Choroid plexus epithelial cell (primary cell): ENCODE data around the gene SLC25A12.

Source experiments
- DNase-seq: peaks from one replicate; pipeline ENCODE4 v3.0.0-alpha.2; 2010; ENCODE audit warnings: low read depth
- H3K4me3 ChIP-seq: 2 replicates; pipeline ENCODE4 v1.5.1; 2011; ENCODE audit warnings: low read depth, mild to moderate bottlenecking, control low read depth, low read length, moderate library complexity
- TF ChIP-seq, protein P1 (sequence below): conservative IDR thresholded peaks from 2 replicates; pipeline ENCODE4 v1.5.1; 2011; ENCODE audit warnings: low read depth, mild to moderate bottlenecking, control low read depth, inconsistent platforms, low read length, moderate library complexity

The SLC25A12 gene

DNA sequence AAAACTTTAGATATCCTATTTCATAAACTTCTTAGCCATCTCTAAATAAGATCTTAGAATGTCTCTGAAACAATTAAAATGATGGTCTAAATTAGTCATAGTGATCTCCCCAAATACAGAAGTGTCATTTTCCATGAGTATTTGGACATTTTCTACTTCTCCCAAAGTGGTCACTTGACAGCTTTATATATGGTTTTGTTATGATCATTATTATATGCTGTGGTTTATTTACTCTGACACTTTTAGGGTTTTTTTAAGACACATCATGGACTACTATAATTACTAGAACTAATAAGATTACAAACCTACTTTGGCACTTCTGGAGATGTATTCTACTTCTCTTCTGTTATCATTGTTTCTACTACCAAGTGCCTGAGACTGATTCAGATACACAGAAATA, 47.1 kb downstream of the SLC25A12 start:
- TF ChIP-seq, protein P1, sequence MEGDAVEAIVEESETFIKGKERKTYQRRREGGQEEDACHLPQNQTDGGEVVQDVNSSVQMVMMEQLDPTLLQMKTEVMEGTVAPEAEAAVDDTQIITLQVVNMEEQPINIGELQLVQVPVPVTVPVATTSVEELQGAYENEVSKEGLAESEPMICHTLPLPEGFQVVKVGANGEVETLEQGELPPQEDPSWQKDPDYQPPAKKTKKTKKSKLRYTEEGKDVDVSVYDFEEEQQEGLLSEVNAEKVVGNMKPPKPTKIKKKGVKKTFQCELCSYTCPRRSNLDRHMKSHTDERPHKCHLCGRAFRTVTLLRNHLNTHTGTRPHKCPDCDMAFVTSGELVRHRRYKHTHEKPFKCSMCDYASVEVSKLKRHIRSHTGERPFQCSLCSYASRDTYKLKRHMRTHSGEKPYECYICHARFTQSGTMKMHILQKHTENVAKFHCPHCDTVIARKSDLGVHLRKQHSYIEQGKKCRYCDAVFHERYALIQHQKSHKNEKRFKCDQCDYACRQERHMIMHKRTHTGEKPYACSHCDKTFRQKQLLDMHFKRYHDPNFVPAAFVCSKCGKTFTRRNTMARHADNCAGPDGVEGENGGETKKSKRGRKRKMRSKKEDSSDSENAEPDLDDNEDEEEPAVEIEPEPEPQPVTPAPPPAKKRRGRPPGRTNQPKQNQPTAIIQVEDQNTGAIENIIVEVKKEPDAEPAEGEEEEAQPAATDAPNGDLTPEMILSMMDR, result no peak
- no peak for DNase-seq
- H3K4me3 ChIP-seq, result no peak overlapping the region

DNA sequence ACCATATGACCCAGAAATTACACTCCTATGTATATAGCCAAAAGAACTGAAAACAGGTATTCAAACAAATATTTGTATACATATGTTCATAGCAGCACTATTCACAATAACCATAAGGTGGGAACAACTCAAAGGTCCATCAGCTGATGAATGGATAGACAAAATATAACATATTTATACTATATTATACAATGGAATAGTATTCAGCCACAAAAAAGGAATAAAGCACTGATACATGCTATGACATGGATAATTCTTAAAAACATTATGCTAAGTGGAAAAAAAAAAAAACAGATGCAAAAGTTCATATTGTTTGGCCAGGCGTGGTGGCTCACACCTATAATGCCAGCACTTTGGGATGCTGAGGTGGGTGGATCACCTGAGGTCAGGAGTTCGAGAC, 52.0 kb downstream of the SLC25A12 start:
- H3K4me3 ChIP-seq, result no peak overlapping the region
- no peak for DNase-seq
- TF ChIP-seq, protein P1, result no peak

DNA sequence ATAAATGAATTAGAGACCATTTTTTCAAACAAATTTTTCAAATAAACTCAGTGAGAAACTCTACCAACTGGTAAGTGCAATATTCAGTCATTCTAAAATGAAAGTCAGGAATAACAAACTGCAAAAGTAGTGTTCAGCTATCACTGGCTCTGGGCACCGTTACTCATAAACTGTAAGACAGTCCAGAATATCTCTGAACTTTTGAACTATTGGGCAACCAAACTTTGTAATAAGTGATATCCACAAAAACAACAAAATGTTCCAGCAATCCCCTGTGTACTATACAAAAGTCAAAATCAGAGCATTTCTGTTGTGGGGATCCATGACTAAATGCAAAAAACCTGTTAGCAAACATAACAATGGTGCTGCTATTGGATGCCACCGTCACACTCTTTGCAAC, 56.3 kb downstream of the SLC25A12 start:
- DNase-seq, result peak; percentile 63
- H3K4me3 ChIP-seq, result no peak overlapping the region
- TF ChIP-seq, protein P1, result no peak

DNA sequence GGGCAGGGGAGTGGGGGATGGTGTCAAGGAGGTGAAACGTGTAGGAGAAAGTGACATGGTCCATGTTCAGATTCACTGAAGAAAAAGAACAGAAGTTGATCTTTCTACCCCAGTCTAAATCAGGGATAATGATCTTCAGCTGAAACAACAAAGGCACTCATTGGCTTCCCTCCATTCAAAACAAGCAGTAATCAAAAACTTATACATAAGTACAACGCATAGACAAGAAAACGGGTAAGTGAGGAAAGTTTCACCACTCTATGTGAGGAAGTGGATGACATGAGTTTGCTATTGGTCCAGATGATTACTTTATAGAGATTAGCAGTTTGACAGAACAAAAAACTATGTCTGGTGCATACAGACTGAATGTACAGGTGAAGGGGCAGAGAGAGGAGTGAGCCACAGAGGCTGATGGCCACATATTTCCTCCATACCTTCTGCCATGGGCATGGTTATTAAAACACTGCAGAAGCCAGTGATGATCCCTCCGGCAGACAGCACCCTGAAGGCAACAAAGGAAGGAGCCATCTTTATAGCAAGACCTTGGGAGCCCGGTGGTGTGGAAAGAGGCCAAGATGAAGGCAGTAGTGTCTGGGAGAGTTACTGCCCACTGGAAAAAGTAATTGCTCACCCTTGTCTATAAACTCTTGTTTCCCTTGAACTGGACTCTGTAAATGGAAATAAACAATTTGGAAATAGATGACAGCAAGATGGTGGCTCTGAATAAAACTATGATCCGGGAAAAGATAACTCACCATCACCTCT, 57.7 kb downstream of the SLC25A12 start:
- peak; percentile 60 for DNase-seq
- no peak overlapping the region for H3K4me3 ChIP-seq
- TF ChIP-seq, protein P1, result no peak

DNA sequence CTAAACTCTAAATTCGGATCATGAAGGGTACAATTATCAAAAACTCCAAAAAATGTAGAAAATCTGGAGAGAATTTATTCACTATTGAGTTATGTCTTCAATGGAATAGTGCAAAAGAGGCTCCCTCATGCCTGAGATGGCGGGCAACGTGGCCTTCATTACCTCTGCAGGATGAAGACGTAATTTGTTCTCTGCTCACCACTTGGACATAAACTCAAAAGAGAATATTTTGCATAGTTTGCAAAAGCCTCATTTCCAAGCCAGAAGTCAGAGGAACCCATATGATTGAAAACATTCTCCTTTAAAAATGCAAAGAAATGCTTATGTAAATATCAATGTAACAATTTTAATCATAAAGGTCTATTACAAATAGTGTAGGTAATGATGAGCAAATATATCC, 58.7 kb downstream of the SLC25A12 start:
- H3K4me3 ChIP-seq, result no peak overlapping the region
- TF ChIP-seq, protein P1, result no peak
- no peak for DNase-seq

DNA sequence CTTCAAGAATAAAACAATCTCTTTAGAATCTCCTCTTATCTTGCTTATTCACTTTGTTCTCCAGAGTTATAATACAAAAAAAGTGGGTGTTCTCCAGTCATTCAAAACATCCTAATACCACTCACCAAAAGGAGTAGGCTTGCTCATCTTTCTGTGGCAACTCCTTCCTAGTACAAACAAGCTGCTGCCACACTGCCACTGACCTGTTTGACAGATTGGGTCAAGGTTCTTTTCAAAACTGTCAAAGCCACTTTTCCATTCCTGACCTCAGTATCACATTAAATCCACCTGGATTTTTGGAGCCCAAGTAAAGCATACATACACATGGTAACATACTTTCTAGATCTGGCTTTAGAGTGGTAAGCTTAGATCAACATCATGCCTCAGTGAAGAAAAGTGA, 59.8 kb downstream of the SLC25A12 start:
- H3K4me3 ChIP-seq, result no peak overlapping the region
- TF ChIP-seq, protein P1, result no peak

DNA sequence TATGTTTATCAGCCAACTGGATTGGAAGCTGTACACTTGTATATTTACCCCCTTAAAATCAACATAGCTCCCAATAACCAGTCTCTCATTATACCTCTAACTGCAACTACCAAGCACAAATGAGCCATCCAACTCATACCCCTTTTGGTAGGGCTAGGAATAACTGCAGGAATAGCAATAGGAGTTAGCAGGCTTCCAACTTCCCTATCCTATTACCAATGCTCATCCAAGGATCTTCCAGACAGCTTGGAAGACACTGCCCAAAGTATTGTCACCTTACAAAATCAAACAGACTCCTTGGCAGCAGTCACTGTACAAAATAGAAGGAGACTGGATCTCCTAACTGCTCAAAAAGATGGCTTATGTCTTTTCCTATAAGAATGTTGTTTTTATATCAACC, 61.6 kb downstream of the SLC25A12 start:
- DNase-seq, result no peak
- TF ChIP-seq, protein P1, result no peak
- no peak overlapping the region for H3K4me3 ChIP-seq

More for the DNA sequence above, 59.8 kb downstream of the SLC25A12 start:
- no peak for DNase-seq
